Neural cell (in vitro differentiated cells): ENCODE measurements around the gene RTBDN.

Experiments
- CTCF ChIP-seq: fragments of 450-650 bp; IDR thresholded peaks from 2 replicates; pipeline ENCODE4 v1.5.1; 2014; ENCODE audit warnings: antibody characterized with exemption, mild to moderate bottlenecking, moderate library complexity; ENCODE audit not compliant: poor library complexity, severe bottlenecking
- EP300 ChIP-seq: fragments of 450-650 bp; conservative IDR thresholded peaks from 2 replicates; pipeline ENCODE4 v1.6.1; 2014; ENCODE audit warnings: antibody characterized with exemption, mild to moderate bottlenecking, moderate library complexity; ENCODE audit not compliant: poor library complexity, severe bottlenecking
- SMC3 ChIP-seq: fragments of 450-650 bp; conservative IDR thresholded peaks from 2 replicates; pipeline ENCODE4 v1.6.1; 2014; ENCODE audit warnings: antibody characterized with exemption, mild to moderate bottlenecking, moderate library complexity; ENCODE audit not compliant: poor library complexity

- TF ChIP-seq EP300: no peak
- no peak for TF ChIP-seq SMC3
- no peak for TF ChIP-seq CTCF
These were observed 51.0 kb downstream of the RTBDN start for GRCh38 chr19:12783291-12783848.
